ENCODE results near the gene RALGPS2. TPM values are rescaled to one million over a fixed set of nuclear protein-coding genes. Genes with fewer than 3 reads are reported as not detected.

Gene RALGPS2
- total and polyA plus RNA-seq, 2 of the 13 experiments (the other 11 are each of a cell fraction or from before 2014, with no cell fraction given) = 15.6 to 36.0 TPM

GRCh38 chr1:178682429-178682828 is 42.6 kb upstream of the RALGPS2 start (continued):
- TF ChIP-seq MLXIP (CRISPR knock-in tag; IDR thresholded peaks at IDR 0.05; ENCODE audit: borderline replicate concordance) = no peak
- TF ChIP-seq NFE2L1 (CRISPR knock-in tag; IDR thresholded peaks at IDR 0.05; ENCODE audit: borderline replicate concordance) = no peak
- TF ChIP-seq ZSCAN12 (CRISPR knock-in tag; IDR thresholded peaks at IDR 0.05) = no peak
- no peak for TF ChIP-seq ZSCAN31 (CRISPR knock-in tag; IDR thresholded peaks at IDR 0.05; ENCODE audit: low read depth)
- TF ChIP-seq RXRB (CRISPR knock-in tag; IDR thresholded peaks at IDR 0.05; ENCODE audit: borderline replicate concordance) = peak; percentile 97
- no peak for TF ChIP-seq RBM39 (IDR thresholded peaks at IDR 0.05; ENCODE audit: low read depth, low read length, poor library complexity, severe bottlenecking)
- TF ChIP-seq ZBTB38 (CRISPR knock-in tag; IDR thresholded peaks at IDR 0.05) = no peak
- no peak for TF ChIP-seq LBX2 (CRISPR knock-in tag; IDR thresholded peaks at IDR 0.05; ENCODE audit: borderline replicate concordance)
- TF ChIP-seq PATZ1 (CRISPR knock-in tag; IDR thresholded peaks at IDR 0.05) = peak; percentile 50; the same call in 1 of the 2 replicates
- TF ChIP-seq STAT5B (CRISPR knock-in tag; IDR thresholded peaks at IDR 0.05) = no peak
- no peak for TF ChIP-seq ZNF737 (CRISPR knock-in tag; IDR thresholded peaks at IDR 0.05; ENCODE audit: borderline replicate concordance)
- no peak for TF ChIP-seq ARID2 (CRISPR knock-in tag; IDR thresholded peaks at IDR 0.05; ENCODE audit: borderline replicate concordance)
- no peak for TF ChIP-seq ZNF292 (CRISPR knock-in tag; IDR thresholded peaks at IDR 0.05; ENCODE audit: borderline replicate concordance, low read depth)
- TF ChIP-seq RARA (CRISPR knock-in tag; IDR thresholded peaks at IDR 0.05) = peak; percentile 97
- no peak for TF ChIP-seq PRPF4 (IDR thresholded peaks at IDR 0.05; ENCODE audit: low read depth, low read length, poor library complexity, severe bottlenecking)
- no peak for TF ChIP-seq RFX3 (CRISPR knock-in tag; IDR thresholded peaks at IDR 0.05)
- TF ChIP-seq RFXANK (CRISPR knock-in tag; IDR thresholded peaks at IDR 0.05) = no peak
- TF ChIP-seq ZFP36L2 (CRISPR knock-in tag; IDR thresholded peaks at IDR 0.05) = no peak
- TF ChIP-seq GABPB1 (CRISPR knock-in tag; IDR thresholded peaks at IDR 0.05) = 0 out of 2 replicates have a peak, but pooled peaks have one; percentile 15
- TF ChIP-seq ZNF816 (CRISPR knock-in tag; IDR thresholded peaks at IDR 0.05; ENCODE audit: borderline replicate concordance) = peak; percentile 90; the same call in 1 of the 2 replicates
- no peak for TF ChIP-seq ZNF589 (CRISPR knock-in tag; conservative IDR thresholded peaks at IDR 0.05)
- TF ChIP-seq REL (CRISPR knock-in tag; conservative IDR thresholded peaks at IDR 0.05) = no peak
- TF ChIP-seq ZBTB33 (CRISPR knock-in tag; IDR thresholded peaks at IDR 0.05) = no peak
- TF ChIP-seq ZNF207 (IDR thresholded peaks at IDR 0.05; ENCODE audit: borderline replicate concordance) = no peak

All from HepG2 (cell line).